ENCODE measurements around the gene RXRA.

RXRA gene

DNA sequence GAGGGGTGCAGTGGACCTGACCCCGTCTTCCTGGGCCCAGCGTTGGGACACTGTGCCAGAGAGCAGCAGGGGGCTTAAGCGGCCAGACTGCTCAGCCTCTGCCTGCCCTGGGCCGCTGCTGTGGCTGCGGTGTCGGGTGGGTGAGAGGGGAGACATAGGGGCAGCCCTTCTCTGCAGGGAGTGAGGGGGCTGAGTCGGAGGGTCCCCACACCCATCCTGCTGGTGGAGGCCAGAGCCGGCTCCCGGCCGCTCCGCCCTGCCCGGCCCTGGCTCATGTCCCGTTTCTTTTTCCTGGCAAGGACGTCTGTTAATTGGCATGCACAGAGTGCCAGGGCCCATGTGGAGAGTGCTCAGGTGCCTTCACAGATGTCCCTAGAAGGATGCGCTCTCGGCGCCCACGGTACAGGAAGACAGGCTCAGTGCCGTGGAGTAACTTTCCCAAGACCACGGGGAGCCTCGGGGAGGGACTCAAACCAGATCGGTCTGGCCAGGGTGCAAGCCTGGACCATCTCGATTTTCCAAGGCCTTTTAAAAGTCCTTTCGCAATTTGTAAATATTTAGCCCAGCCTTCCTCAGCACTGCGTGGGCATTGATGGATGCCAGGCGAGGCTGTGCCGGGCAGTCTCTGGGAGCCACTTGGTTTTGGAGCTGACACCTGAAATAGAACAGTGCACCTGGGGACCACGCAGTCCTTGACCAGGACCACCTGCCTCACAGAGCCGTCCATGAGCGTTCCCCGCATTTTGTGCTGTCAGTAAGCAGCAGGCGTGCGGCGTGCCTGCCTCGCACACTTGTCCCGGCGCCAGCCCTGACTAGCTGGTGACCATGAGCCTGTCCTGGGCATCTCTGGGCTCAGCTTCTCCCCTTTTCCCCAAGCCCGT is 60.9 kb downstream of the RXRA start:
- peak; percentile 22 for DNase-seq

DNA sequence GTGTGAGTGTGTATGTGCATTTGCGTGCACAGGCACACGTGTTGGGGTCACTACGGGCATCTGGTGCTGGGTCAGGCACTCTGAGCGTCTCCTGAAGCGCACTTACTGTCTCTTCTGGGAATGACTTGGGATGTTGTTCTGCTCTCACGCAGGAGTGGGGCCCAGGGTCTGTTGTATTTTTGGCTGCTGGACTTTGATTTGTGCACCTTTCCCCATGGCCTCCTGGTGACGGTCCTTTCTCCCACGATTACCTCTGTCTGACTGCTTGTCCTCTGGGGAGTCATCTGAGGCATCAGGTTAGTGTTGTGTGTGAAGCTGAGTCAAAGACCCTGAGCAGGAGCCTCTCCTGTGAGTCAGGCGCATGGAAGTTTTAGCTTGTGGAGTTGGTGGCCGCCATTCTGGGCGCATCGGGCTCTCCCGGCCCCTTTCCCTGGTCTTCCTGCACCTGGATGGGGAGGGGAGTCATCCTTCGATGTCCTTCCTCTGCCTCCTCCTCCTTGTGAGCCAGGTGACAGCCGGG is 62.1 kb downstream of the RXRA start:
- DNase-seq = no peak

DNA sequence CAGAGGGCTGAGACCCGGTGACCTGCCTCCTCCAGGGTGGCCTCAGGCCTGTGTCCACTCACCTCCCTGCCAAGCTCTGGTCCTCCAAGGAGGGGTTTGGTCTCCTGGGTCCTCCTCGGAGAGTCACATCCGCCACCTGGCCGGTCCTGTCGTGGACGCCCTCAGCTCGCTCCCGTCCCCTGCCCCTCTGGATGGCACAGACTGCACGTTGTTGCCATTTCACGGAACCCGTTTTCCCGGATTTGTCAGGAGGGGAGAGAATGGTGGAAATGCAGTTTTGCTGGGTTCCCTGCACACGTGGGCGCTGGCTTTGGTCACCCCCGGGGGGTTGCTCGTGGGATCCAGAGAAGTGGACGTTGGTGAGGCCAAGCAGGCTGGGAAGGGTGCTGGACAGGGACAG is 62.7 kb downstream of the RXRA start:
- no peak for DNase-seq

DNA sequence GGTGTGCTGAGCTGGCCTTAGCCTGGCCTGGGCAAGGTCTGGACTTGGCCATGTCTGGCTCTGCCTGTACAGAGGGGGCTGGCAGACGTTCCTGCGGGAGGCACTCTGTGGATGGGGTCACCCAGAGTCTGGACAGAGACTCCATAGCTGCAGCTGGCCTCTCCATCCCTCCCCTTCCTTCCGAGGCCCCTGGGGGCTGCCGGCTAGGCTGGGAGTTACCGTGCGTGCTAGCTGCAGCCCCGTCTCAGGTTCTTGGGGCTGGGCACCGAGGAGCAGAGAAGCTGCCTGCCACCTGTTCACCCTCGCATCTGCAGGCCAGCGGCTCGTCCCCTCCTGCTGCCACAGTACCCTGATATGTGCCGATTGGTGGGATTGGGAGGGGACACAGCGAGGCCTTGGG is 63.4 kb downstream of the RXRA start:
- DNase-seq = no peak

DNA sequence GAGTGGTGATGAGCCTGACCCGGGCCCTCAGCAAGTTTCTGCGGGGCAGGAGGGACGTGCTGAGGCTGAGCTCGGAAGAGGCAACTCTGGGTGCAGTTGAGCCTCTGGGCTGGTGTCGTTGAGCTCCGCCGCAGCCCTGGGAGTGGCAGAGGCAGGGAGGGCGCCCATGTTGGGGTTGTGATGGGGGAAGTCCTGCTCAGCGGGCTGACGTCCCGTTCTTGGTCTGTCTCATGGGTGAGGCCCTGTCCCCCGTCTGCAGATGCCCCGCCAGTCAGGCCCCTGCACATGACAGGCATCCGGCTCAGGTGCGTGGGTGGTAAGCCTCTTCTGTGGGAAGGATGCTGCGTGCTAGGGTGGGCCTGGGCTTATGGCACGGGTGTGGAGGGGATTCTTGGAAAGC is 64.3 kb downstream of the RXRA start:
- no peak for DNase-seq

DNA sequence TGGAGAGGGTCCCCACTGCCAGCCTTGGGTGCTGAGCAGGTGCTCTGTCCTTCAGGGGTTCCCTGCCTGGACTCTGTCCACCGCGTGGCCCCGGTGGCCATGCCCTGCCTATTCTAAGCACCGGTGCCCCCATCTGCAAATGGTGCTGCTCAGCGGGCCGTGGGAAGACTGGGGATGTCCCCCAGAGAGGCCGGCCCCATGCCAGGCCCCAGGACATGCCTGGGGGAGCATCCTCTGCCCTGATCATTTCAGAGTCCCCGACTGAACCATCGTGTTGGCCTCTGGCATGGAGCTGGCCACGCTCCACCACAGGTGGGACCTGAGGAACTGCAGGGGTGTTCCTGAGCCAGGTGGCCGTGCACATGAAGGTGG is 64.7 kb downstream of the RXRA start:
- DNase-seq = no peak

DNA sequence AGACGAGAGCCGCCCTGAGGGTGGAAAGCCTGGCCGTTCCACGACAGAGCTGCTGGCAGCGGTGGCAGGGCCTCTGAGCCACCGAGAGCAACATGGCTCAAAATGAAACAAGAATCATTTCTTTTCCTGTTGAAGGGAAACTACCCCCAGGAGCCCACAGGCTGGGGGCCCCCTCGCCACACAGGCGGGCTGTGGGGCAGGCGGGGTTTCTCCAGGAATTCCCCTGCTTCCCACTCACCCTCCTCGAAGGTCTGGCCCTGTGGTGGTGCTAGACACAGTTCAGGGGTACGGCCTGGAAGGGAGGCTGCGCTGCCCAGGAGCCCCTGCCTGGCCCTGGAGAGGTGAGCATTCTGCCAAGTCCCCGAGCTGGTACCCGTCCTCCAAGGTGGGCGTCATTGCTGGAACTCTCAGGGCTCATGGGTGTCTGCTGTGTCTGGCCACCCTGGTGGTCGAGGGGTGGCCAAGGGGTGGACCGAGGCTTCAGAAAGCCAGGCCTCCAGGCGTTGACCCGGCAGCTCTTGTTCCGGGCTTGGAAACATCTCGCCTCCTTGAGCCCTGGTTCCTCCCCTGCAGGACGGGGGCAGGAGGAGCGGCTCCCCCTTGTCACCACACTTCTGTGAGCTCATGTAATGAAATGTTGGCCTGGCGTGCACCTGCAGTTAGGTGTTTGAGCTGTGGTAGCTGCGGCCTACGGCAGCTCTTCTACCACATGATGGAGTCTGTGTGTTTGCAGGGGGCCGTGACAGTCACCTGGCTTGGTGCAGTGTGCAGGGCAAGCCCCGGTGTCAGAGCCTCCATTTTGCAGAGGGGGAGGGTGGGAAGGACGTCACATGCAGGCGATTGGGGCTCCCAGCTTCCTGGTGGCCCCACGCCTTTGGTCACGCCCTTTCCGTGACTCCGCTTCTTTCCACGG is 65.3 kb downstream of the RXRA start:
- DNase-seq = no peak

DNA sequence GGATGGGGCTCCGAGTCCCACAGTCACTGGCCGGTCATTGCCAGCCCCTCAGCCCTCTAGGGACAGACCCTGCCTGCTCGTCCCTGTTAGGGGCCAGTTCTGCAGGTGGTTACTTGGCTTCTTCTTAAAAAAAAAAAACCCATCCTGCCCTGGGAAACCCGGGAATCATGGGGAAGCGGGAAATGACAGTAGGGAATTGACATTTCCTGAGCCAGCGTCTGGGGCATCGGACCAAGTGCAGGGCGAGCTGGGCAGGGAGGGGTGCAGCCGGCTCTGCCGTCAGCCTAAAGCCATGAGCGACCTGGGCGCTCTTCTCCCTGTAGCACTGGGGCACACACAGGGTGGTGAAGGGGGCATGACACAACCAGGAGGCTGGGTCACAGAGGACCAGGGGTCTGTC is 66.6 kb downstream of the RXRA start:
- DNase-seq = no peak

DNA sequence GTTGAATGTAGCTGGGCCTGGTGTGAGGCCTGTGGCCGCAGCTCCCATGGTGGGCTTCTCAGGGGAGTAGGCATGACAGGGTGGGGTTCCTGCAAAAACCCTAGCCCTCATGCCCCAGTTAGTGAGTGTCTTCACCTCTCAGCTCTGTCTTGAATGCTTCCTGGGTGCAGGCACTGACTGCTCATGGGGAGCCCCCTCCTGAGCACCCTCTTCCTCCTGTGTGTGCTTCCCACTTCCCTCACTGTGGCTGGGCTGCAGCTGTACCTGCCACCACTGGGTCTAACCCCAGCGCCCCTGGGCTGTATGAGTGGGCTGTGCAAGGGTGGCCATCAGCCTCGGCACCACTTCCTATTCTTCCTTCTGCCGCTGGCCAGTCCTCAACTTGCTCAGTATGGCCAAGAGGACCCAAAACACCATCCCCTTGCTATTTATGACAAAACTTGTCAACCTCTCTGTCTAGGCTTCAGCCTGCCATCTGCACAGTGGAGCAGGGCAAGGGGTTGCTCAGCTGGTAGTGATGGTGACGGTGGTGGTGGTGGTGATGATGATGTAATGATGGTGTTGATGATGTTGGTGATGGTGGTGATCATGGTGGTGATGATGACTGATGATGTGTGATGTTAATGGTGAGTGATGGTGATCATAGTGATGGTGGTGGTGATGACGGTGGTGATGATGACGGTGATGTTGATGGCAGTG is 67.5 kb downstream of the RXRA start:
- no peak for DNase-seq

DNA sequence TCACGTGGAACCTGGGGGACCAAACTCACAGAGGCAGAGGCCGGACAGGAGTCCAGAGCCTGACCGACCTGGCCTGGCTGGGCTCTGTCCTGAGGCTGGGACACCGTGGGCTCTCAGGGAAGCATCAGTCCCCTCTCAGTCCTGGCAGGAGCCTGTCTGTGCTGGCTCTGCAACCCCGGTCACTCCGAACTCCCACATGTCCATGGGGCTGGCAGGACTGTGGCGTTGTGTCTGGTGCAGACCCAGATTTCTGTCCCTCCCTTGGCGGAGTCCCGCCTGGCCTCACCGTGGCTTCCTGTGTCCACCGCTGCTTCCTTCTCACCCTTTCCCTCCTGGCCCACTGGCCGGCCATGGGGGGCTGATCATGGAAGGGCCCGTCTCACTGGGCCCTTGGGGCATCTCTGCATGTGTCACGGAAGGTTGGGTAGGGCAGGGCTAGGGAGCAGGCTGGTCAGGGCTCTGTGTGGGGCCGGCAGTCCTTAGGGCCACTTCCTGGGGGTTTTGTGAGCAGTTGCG is 68.8 kb downstream of the RXRA start:
- DNase-seq = no peak

DNA sequence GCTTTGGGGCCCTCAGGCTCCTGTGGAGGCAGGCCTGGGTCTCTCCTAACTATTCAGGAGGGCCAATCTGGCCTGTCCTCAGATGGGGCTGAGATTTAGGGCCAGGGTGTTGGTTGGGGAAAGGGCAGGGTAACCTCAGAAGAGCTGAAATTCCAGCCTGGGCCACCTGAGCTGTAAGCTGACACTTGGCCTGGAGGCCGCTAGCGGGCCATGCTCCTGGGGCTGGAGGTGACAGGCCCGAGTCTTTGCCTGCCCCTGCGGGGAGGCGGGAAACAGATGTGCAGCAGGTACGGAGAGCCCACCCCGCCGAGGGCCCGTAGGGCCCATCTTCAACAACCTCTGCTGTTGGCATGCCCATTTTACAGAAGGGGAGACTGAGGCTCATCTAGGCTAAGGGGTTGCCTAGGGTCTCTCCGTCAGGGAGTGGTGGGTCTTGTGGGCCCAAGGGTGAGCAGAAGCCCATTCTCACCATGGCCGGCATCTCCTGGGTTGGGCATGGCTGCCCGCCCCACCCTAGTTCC is 69.5 kb downstream of the RXRA start:
- DNase-seq = no peak

DNA sequence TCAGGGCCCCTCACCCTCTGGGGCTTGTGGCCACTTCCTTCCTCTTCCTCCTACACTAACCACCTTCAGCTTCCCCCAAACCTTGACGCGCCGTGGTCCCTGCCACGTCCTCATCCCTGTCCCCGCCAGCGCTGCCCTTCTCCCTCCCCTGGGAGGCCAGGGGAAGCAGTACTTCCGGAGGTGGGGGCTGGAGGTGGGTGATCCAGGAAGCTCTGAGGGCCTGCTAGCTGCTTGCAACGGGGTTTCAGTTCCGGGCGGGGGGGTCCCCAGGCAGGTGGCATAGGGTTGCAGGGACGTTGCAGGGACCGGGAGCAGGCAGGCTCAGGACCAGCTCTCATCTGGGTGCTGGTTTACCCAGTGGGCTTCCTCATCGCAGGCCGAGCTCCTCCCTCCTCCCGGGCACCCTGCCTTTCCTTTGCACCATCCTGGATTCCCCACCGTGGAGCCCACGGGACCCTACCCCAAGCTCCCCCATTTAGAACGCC is 70.0 kb downstream of the RXRA start:
- no peak for DNase-seq

DNA sequence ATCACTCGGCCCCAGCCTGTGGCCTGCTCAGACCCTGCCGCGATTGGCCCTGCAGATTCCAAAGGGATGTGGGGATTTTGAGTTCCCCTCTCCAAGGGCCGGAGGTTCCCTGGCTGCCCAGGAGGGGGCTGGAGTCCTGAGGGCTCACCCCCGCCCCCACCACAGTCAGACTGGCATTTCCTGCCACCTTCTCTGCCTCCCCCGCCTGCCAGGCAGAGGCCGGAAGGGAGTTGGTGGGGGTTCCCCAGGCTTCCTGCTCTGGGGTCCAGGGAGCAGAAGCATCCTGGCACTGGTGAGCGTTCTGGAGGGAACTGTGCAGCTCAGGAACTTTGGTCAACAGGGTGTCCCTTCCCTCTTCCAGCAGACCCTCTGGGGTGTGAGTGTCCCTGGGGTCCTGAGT is 70.6 kb downstream of the RXRA start:
- DNase-seq = no peak

DNA sequence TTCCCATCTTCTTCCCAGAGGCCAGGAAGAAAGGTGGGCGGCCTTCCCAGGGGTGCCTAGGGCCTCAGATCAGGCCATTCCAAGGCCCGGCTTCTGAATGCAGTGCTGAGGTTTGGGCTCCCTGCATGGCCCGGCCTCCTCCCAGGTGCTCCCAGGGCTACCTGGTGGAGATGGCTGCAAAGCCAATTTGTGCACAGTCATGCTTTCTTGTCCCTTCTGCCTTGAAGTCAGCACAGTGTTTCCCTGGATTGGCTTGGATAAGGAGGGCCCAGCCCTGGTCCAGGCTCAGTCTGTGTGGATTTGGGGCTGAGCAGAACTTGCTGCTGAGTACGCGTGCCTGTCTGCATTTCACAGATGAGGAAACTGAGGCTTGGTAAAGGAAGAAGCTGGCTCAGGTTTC is 72.5 kb downstream of the RXRA start:
- no peak for DNase-seq

DNA sequence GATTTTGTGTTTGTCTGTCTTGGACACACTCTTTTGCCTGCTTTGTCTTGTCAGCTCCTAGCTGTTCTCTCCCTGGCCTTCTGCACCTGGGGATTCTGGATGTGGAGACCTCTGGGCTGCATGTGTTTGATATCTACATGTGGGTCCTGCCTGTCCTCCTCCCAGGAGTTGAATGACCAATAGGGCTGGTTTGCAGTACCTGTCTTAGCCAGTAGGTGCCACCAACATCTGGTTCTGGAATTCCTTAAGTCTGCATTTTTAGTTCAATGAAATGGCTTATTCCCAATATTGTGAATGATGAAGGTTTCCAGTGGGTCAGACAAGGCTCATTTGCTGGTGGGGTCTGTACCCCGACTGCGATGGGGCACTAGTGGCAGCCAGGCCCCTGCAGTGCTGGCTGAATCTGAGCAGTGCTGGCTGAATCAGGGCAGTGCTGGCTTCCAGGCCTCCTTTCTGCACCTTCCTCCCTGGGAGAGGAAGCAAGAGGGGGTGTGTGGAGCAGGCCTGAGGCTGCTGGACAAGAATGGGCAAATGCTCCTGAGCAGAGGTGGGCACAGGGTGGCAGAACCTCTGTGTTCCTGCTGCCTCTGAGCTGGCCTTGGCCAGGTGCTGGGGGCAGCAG is 73.3 kb downstream of the RXRA start:
- DNase-seq = no peak

DNA sequence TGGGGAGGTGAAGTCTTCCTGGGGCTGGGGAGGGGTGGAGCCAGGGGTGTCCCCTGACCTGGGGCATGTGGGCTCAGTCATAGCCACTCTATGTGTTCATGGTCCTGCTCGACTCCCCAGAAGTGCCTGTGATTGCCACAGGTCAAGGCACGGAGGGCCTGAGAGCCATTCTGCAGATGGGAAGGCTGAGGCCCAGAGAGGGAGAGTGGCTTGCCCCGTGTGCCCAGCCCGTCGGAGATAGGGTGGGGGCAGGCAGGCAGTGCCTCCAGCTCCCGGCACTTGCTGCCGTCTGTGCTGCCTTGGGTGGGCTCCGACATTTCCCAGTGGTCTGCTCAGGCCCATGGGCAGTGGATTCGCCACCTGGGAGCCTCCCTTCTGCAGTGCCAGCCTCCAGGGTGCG is 74.0 kb downstream of the RXRA start:
- DNase-seq = no peak

DNA sequence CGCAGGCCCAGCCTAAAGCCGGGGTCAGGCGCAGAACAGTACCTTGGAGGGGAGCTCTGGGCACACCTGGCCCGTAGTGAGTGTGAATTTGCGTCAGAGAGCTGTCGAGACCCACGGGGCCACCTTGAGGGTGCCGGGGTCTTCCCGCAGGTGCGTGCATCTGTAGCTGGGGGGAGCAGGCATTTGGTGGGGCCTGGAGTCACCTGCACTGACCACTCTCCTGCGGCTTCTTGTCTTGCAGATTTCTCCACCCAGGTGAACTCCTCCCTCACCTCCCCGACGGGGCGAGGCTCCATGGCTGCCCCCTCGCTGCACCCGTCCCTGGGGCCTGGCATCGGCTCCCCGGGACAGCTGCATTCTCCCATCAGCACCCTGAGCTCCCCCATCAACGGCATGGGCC is 75.1 kb downstream of the RXRA start:
- no peak for DNase-seq

DNA sequence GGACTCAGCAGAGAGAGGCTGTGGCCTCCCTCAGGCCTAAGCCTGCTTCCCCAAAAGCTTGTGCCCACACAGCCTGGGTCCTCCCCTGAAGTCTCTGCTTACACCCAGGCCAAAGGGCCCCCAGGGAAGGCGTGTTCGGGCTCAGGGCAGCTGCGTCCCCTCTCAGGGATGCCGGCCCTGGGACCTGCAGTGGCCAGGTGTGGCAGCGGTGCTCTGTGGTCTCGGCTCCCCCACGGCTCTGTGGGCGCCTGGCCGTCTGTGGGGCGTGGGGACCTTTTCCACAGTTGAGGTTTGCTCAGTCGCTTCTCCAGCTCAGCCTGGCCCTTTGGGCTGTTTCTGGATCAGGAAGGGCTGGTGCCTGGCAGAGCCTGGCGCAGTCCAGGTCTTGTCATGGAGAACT is 75.9 kb downstream of the RXRA start:
- DNase-seq = no peak

DNA sequence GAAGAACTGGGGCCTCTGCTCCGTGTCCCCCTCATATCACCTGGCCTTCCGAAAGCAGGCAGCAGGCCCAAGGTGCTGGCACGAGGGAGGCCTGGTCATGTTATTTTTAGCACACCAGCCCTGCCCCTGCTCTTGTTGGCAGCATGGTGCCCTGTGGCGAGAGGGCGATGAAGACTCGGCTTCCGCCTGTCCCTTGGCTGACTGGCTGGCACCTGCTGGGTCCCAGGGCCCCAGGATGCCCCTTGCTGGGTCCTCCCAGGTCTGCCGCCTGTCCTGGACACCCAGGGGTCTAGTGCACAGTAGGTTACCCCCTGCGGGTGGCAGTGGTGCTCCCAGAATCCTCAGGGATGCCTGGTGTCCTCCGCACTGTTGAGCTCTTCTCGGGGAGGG is 77.0 kb downstream of the RXRA start:
- no peak for DNase-seq

DNA sequence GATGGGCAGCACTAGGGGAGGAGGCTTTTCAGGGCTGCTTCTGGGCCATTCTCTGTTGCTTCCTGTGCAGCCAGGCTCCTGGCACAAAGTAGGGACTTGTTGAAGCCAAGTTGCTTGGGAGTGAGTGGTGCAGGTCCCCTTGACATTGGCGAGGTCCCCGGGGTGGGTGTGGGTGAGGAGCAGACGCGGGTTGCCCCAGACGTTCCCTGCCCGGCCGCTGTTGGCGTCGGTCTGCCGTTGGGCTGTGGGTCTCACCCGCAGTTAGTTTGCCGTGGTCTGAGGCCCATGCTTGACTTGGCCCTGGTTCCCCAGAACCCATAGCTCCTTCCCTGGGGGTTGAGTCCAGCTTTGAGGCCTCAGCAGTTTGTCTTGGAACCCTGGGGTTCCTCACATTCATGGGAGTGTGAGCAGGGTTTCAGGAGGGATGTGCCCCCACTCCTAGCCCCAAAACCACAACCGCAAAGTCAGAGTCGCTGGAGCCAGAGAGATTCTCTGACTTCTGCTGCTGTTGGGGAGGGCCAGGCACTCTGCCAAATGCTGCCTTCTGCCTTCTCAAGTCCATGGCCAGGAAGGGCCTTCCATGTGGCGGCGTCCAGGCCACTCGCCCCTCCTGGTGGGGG is 77.5 kb downstream of the RXRA start:
- no peak for DNase-seq
